Measurements from ENCODE around the gene RBM46.

DNA sequence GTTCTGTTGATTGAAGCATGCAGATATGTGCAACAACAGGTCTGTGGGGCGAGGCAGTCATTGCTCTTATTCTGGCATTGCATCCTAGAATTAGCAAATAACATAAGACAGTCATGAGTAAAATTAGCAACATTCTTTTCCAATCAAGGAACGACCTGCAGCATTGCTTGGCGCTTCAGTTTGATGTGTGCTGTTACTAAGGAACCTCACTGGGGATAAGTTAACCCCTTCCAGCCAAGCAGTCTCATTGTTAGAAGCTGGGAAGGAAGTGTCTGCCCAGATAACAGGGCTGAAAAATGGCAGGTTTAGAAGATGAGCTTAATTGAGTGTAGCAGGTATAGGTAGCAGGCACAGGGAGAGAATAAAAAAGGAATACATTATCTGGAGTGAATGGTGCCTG, 55.4 kb downstream of the RBM46 start:
- TF ChIP-seq, protein P1, sequence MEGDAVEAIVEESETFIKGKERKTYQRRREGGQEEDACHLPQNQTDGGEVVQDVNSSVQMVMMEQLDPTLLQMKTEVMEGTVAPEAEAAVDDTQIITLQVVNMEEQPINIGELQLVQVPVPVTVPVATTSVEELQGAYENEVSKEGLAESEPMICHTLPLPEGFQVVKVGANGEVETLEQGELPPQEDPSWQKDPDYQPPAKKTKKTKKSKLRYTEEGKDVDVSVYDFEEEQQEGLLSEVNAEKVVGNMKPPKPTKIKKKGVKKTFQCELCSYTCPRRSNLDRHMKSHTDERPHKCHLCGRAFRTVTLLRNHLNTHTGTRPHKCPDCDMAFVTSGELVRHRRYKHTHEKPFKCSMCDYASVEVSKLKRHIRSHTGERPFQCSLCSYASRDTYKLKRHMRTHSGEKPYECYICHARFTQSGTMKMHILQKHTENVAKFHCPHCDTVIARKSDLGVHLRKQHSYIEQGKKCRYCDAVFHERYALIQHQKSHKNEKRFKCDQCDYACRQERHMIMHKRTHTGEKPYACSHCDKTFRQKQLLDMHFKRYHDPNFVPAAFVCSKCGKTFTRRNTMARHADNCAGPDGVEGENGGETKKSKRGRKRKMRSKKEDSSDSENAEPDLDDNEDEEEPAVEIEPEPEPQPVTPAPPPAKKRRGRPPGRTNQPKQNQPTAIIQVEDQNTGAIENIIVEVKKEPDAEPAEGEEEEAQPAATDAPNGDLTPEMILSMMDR (IDR thresholded peaks at IDR 0.05; ENCODE audit: low read depth, low read length, poor library complexity, severe bottlenecking) = no peak
- no peak for TF ChIP-seq EZH2phosphoT487 (IDR thresholded peaks at IDR 0.05; ENCODE audit: borderline replicate concordance, low read length)

All from DOHH2 (cell line).